HPDE6-E6E7 (cell line): ENCODE data around the gene NDC80.

Experiments used
- DNase-seq: peaks from one replicate; pipeline ENCODE4 v3.0.0; 2011; ENCODE audit warnings: missing footprints; ENCODE audit errors: extremely low spot score

The NDC80 gene

GRCh38 chr18:2557536-2557935 is 13.8 kb upstream of the NDC80 start:
- DNase-seq, result no peak

GRCh38 chr18:2559249-2559648 is 12.1 kb upstream of the NDC80 start:
- DNase-seq, result no peak

- no peak for DNase-seq
Observed at GRCh38 chr18:2564373-2564772, 7.0 kb upstream of the NDC80 start.

- no peak for DNase-seq
Observed at GRCh38 chr18:2568129-2568528, 3.2 kb upstream of the NDC80 start.

- no peak for DNase-seq
Observed at GRCh38 chr18:2568605-2569004, 2.8 kb upstream of the NDC80 start.

GRCh38 chr18:2569338-2570207 is 1.8 kb upstream of the NDC80 start:
- no peak for DNase-seq

- peak; percentile 54 for DNase-seq
Observed at GRCh38 chr18:2570772-2571199, 571 bp upstream of the NDC80 start.

GRCh38 chr18:2572171-2572569 is 813 bp downstream of the NDC80 start:
- no peak for DNase-seq

- DNase-seq, result no peak
Observed at GRCh38 chr18:2572892-2573291, 1.5 kb downstream of the NDC80 start.

GRCh38 chr18:2573408-2573807 is 2.1 kb downstream of the NDC80 start:
- DNase-seq, result no peak

GRCh38 chr18:2587788-2588187 is 16.4 kb downstream of the NDC80 start:
- no peak for DNase-seq

- no peak for DNase-seq
Observed at GRCh38 chr18:2588666-2589344, 17.4 kb downstream of the NDC80 start.

GRCh38 chr18:2589345-2590068 is 18.1 kb downstream of the NDC80 start:
- peak; percentile 33 for DNase-seq

- no peak for DNase-seq
Observed at GRCh38 chr18:2590303-2590702, 18.9 kb downstream of the NDC80 start.

GRCh38 chr18:2597639-2598038 is 26.3 kb downstream of the NDC80 start:
- DNase-seq, result no peak

GRCh38 chr18:2602844-2603243 is 31.5 kb downstream of the NDC80 start:
- DNase-seq, result no peak

- no peak for DNase-seq
Observed at GRCh38 chr18:2606335-2606734, 35.0 kb downstream of the NDC80 start.

GRCh38 chr18:2609604-2610003 is 38.2 kb downstream of the NDC80 start:
- no peak for DNase-seq

- DNase-seq, result no peak
Observed at GRCh38 chr18:2610549-2610948, 39.2 kb downstream of the NDC80 start.

GRCh38 chr18:2612996-2613395 is 41.6 kb downstream of the NDC80 start:
- no peak for DNase-seq

- no peak for DNase-seq
Observed at GRCh38 chr18:2617401-2617998, 46.1 kb downstream of the NDC80 start.

- no peak for DNase-seq
Observed at GRCh38 chr18:2618009-2618408, 46.7 kb downstream of the NDC80 start.
